Thyroid gland (tissue), 4 donors: Measurements from ENCODE around the gene DHDH. TPM values are rescaled to one million over a fixed set of nuclear protein-coding genes. Genes with fewer than 3 reads are reported as not detected.

Experiments used
- DNase-seq, 2 donors: peaks; one replicate each; pipeline ENCODE4 v3.0.0-alpha.2; 2019
- H3K27ac ChIP-seq, 3 donors: fragments of 200-600 bp; sonication (generic); 1 replicate in 2 of 3; 2 replicates in 1 of 3; pipeline ENCODE4 v1.5.1; 2016 to 2019; ENCODE audit warnings: mild to moderate bottlenecking in 1 of 3, moderate library complexity in 1 of 3
- H3K27me3 ChIP-seq: fragments of 200-600 bp; sonication (generic); one replicate; pipeline ENCODE4 v1.5.1; 2019
- H3K36me3 ChIP-seq, 2 donors: fragments of 200-600 bp; sonication (generic); one replicate each; pipeline ENCODE4 v1.5.1; 2016 to 2019
- H3K4me1 ChIP-seq, 2 donors: fragments of 200-600 bp; sonication (generic); one replicate each; pipeline ENCODE4 v1.5.1; 2017 to 2019
- H3K4me3 ChIP-seq, 3 donors: fragments of 200-600 bp; sonication (generic); replicated peaks in 1 of 3; 1 replicate in 2 of 3; 2 replicates in 1 of 3; pipeline ENCODE4 v1.5.1; 2016; ENCODE audit warnings: mild to moderate bottlenecking in 1 of 3
- H3K9me3 ChIP-seq: fragments of 200-600 bp; sonication (generic); one replicate; pipeline ENCODE4 v1.5.1; 2017
- POLR2A ChIP-seq, 2 donors: fragments of 450-650 bp; IDR thresholded peaks; one replicate each; pipeline ENCODE4 v1.6.1; 2017; ENCODE audit warnings: antibody characterized with exemption in 2 of 2, mild to moderate bottlenecking in 2 of 2, moderate library complexity in 1 of 2
- WGBS, 2 donors: methylation state at CpG; one replicate each; pipeline ENCODE4 v1.1.5; 2017; 5-methylcytosine and 5-hydroxymethylcytosine counted together
- intact Hi-C: fragments of 100-400 bp; cut with DNase I; formaldehyde crosslinking; loops from one replicate; pipeline ENCODE4 v1.15.1; 2023
- total RNA-seq, 4 donors: library from RNA; depleted of rRNA; stranded (reverse); fragments of >200 nt; gene quantifications; one replicate each; pipeline ENCODE4 v1.2.3, GENCODE V29; 2016
- TF ChIP-seq, protein P1 (sequence below), 6 experiments: fragments of 200-600 bp in 3 of 6; fragments of 450-650 bp in 3 of 6; sonication (generic) in 3 of 6; IDR thresholded peaks; one replicate each; pipeline ENCODE4 v1.5.1; 2016 to 2019; ENCODE audit warnings: antibody characterized with exemption in 6 of 6, mild to moderate bottlenecking in 2 of 6, inconsistent platforms in 1 of 6, moderate library complexity in 1 of 6

DHDH gene
- total RNA-seq, 4 donors from 2014 or later = not detected

DNA sequence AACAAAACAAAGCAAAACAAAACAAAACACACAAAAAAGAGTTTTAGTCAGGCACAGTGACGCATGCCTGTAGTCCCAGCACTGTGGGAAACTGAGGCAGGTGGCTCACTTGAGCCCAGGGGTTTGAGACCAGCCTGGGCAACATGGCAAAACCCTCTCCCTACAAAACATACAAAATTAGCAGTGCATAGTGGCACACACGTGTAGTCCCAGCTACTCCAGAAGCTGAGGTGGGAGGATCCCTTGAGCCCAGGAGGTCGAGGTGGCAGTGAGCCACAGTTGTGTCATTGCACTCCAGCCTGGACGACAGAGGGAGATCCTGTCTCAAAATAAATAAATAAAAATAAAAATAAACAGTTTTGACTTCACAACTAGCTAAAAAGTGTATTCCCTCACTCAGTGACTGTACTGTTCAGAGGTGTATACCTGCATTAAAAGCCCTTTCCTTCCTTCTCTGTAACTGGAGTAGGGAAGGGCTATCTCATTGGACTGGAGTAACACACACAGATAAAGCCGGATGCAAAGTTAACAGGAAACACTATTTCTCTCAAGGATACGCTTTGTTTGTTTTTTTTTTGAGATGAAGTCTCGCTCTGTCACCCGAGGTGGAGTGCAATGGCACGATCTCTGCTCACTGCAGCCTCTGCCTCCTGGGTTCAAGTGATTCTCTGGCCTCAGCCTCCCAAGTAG, 17.5 kb downstream of the DHDH start:
- peaks cover 8 to 12% of the 10 kb centered on the region in 2 donors for H3K4me1 ChIP-seq
- intact Hi-C loops = loop anchor here (10.0 kb wide), 1 partner anchor 46 kb away; the partner anchor contains the start of gene NUCB1
- no peaks in the 10 kb centered on the region for H3K9me3 ChIP-seq
- H3K4me3 ChIP-seq = no peak overlapping the region
- no peaks in the 10 kb centered on the region for H3K27me3 ChIP-seq
- no peak for DNase-seq
- TF ChIP-seq POLR2A (IDR thresholded peaks at IDR 0.05) = no peak
- TF ChIP-seq, protein P1, sequence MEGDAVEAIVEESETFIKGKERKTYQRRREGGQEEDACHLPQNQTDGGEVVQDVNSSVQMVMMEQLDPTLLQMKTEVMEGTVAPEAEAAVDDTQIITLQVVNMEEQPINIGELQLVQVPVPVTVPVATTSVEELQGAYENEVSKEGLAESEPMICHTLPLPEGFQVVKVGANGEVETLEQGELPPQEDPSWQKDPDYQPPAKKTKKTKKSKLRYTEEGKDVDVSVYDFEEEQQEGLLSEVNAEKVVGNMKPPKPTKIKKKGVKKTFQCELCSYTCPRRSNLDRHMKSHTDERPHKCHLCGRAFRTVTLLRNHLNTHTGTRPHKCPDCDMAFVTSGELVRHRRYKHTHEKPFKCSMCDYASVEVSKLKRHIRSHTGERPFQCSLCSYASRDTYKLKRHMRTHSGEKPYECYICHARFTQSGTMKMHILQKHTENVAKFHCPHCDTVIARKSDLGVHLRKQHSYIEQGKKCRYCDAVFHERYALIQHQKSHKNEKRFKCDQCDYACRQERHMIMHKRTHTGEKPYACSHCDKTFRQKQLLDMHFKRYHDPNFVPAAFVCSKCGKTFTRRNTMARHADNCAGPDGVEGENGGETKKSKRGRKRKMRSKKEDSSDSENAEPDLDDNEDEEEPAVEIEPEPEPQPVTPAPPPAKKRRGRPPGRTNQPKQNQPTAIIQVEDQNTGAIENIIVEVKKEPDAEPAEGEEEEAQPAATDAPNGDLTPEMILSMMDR (IDR thresholded peaks at IDR 0.05) = no peak
- no peak overlapping the region for H3K27ac ChIP-seq
- WGBS, 2 donors = 40 to 45% methylated on average over 9 of the region's 9 CpGs
- H3K36me3 ChIP-seq = no peaks in the 10 kb centered on the region

DNA sequence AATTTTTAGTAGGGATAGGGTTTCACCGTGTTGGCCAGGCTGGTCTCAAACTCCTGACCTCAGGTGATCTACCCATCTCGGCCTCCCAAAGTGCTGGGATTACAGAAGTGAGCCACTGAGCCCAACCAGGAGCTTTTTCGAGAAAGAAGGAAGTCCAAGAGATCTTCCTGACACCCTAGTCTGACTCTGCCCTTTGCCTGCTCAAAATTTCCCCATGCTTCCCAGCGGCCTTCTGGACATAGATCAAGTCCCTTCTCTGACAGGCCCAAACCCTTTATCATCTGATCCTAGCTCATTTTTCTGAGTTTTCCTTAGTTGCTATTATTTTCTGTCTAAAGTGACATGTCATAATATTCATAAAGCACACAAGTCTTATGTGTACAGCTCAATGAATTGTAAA, 19.6 kb downstream of the DHDH start:
- Histone ChIP-seq H3K4me3 (no peak overlapping the region), H3K27me3 (no peaks in the 10 kb centered on the region), H3K27ac (no peak overlapping the region), H3K4me1 (peaks cover 8 to 14% of the 10 kb centered on the region in 2 donors), H3K36me3 (no peaks in the 10 kb centered on the region), H3K9me3 (no peaks in the 10 kb centered on the region)
- TF ChIP-seq POLR2A (IDR thresholded peaks at IDR 0.05) = no peak
- TF ChIP-seq, protein P1 (IDR thresholded peaks at IDR 0.05) = no peak
- intact Hi-C loops = loop anchor here (10.0 kb wide), 1 partner anchor 48 kb away; the partner anchor contains the start of gene NUCB1
- WGBS, 2 donors = 86 to 89% methylated on average over 4 of the region's 4 CpGs
- DNase-seq = no peak

GRCh38 chr19:48953990-48954594, 20.6 kb downstream of the DHDH start:
- no peaks in the 10 kb centered on the region for H3K9me3 ChIP-seq
- H3K27ac ChIP-seq = peak overlapping the region; percentile 57 to 86 (median 63)
- H3K4me3 ChIP-seq = peak overlapping the region in 2 of 3 donors; percentile 7 to 82
- intact Hi-C loops = loop anchor here (10.0 kb wide), 1 partner anchor 49 kb away; the partner anchor contains the start of gene NUCB1
- 58% methylated on average over 11 of the region's 11 CpGs for WGBS, 2 donors
- no peak for TF ChIP-seq POLR2A (IDR thresholded peaks at IDR 0.05)
- TF ChIP-seq, protein P1 (IDR thresholded peaks at IDR 0.05) = no peak
- peaks cover 8 to 14% of the 10 kb centered on the region in 2 donors for H3K4me1 ChIP-seq
- H3K27me3 ChIP-seq = no peaks in the 10 kb centered on the region
- no peak for DNase-seq
- no peaks in the 10 kb centered on the region for H3K36me3 ChIP-seq

DNA sequence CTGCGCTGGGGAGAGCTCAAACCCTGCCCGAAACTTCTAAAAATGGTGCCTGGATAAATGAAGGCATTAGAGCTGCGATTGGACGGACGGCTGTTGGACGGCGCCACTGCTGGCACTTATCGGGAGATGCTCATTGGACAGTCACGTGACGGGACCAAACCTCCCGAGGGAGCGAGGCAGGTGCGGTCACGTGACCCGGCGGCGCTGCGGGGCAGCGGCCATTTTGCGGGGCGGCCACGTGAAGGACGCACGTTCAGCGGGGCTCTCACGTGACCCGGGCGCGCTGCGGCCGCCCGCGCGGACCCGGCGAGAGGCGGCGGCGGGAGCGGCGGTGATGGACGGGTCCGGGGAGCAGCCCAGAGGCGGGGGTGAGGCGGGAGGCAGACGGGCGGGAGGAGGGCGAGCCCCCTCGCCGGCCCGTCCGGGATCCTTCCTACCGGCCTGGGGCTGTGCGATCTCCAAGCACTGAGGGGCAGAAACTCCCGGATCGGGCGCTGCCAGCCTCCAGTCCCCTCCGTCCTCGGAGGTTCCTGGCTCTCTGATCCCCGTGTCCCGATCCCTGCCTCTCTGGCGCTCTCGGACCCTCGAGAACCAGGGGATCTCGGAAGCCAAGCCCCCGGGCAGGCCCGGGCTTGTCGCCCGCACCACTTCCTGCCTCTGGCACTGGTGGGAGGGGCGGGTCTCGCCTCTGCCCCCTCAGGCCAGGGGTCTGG, 21.3 kb downstream of the DHDH start, which contains the start of gene BAX:
Gene BAX (plus strand): TSS at position 281 of the 713 bp plus-strand sequence. CDS start 54 bp downstream, at position 335.
- 0 to 1% methylated on average over 8 to 22 of the region's 71 CpGs for WGBS, 2 donors

More for the DNA sequence above, 21.3 kb downstream of the DHDH start, which contains the start of gene BAX:
- Histone ChIP-seq H3K36me3 (no peaks in the 10 kb centered on the region), H3K27me3 (no peaks in the 10 kb centered on the region), H3K9me3 (no peaks in the 10 kb centered on the region), H3K27ac (peak within 1 kb of the TSS; percentile 57 to 86 (median 63)), H3K4me3 (peak within 1 kb of the TSS; percentile 7 to 82 (median 8)), H3K4me1 (peaks cover 8 to 14% of the 10 kb centered on the region in 2 donors)
- intact Hi-C loops = loop anchor here (10.0 kb wide), 1 partner anchor 50 kb away; the partner anchor contains the start of gene NUCB1
- TF ChIP-seq, protein P1 (IDR thresholded peaks at IDR 0.05) = peak in 3 of 6 experiments; percentile 2 to 27 (median 14)
- TF ChIP-seq POLR2A (IDR thresholded peaks at IDR 0.05) = peak in 1 of 2 donors; percentile 79
- peak; percentile 97 to 98 for DNase-seq
